ENCODE data around the gene CTBP2. TPM values are rescaled to one million over a fixed set of nuclear protein-coding genes. Genes with fewer than 3 reads are reported as not detected.
"Not testable (repeated sequence)": the region's sequence is repeated elsewhere in the genome, so short reads cannot be mapped to it uniquely, and the experiment has no call there.

The CTBP2 gene
- total and polyA plus RNA-seq, 10 donors = 6.7 to 74.4 (median 40.1) TPM

DNA sequence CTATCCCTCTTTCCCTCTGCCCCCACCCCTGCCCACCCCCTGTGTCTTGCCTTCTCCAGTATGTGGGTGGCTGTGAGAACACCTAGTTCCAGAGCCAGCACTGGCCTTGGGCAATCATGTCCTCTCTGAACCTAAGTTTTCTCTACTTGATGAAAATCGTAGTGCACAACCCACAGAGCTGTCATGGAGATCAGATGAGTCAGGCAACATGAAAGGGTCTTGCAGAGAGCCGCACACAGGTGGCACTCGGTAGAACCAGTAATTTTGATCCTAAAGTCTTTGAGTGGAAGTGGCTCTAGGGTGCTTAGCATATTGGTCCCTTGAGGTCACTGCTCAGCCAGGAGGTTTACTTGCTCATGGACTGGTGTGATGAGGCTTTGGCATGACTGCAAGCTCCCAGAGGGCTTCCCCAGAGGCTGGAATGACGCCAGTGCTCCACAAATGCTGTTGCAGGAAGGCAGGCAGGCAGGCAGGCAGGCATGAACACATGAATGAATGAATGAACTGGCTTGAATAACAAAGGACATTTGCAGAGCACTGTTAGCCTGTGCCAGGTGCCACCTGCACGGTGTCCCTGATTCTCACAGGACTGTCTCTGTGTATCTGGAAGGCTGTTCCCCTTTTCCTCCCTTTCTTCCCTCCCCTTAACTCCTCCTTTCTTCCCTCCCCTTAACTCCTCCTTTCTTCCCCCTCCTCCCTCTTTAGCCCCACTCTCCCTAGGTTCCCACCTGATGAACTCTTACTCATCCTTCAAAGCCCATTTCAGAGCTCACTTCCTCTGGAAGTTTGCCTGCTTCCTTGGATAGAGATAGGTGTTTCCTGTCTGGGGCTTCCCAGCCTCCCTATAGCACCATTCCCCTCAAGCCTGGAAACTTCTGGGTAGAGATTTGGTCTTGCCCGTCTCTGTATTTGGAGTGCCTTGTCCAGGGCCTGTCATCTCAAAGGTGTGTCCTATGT, 27.2 kb upstream of the CTBP2 start:
- Histone ChIP-seq H3K36me3 (no peaks in the 10 kb centered on the region), H3K4me1 (no peaks in the 10 kb centered on the region), H3K9me3 (peaks cover 0 to 5% (median 0%) of the 10 kb centered on the region in 8 donors), H3K4me3 (no peak overlapping the region), H3K27me3 (replicated peaks in 1 of 7) (peaks cover 0 to 38% (median 0%) of the 10 kb centered on the region in 7 donors), H3K27ac (no peak overlapping the region)
- TF ChIP-seq, protein P1, sequence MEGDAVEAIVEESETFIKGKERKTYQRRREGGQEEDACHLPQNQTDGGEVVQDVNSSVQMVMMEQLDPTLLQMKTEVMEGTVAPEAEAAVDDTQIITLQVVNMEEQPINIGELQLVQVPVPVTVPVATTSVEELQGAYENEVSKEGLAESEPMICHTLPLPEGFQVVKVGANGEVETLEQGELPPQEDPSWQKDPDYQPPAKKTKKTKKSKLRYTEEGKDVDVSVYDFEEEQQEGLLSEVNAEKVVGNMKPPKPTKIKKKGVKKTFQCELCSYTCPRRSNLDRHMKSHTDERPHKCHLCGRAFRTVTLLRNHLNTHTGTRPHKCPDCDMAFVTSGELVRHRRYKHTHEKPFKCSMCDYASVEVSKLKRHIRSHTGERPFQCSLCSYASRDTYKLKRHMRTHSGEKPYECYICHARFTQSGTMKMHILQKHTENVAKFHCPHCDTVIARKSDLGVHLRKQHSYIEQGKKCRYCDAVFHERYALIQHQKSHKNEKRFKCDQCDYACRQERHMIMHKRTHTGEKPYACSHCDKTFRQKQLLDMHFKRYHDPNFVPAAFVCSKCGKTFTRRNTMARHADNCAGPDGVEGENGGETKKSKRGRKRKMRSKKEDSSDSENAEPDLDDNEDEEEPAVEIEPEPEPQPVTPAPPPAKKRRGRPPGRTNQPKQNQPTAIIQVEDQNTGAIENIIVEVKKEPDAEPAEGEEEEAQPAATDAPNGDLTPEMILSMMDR (IDR thresholded peaks at IDR 0.05 in 8 of 11, conservative IDR thresholded peaks at IDR 0.05 in 3 of 11) = no peak
- TF ChIP-seq POLR2A (IDR thresholded peaks at IDR 0.05) = no peak
- TF ChIP-seq POLR2AphosphoS5 (IDR thresholded peaks at IDR 0.05) = no peak
- WGBS, 5 donors = 70 to 87% (median 83%) methylated on average over 6 of the region's 6 CpGs
- intact Hi-C loops (cut with DNase I; ENCODE audit: low total_unique reads) = no loop called here
- DNase-seq = peak; percentile 51

DNA sequence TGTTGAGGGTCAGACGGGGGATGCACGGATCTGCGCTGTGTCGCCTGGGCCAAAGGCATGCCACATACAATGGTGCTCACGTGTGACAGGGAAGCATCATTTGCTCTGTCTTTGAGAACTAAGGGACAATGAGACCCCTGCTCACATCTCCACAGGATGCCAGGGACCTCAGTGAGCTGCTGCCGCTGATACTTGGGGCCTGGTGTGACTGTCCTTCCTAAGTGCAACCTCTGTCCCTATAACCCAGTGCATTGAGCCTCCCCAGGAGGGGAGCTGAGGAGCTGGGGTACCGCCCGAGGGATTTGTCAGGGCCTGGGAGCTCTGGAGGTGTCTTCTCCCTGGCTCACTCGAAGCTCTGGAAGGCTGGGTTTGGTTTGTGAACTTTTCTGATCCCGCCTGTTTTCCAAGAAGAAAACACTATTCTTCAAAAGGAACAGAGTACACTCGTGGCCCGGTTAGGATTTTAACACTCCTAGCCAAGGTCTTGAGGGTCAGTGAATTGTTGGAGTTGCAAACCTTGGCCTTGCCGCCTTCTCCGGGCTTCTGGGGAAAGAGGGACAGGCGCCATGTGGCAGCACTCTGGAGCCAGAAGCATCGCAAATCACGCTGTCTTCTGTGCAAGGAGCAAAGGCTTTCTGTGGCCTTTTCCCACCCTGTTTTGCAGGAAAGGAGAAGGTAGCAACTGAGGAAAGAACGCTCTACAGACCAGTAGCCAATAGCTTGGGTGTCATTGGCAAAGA, 26.2 kb upstream of the CTBP2 start:
- WGBS, 5 donors = 86 to 89% (median 87%) methylated on average over 17 to 18 of the region's 18 CpGs
- Histone ChIP-seq H3K4me1 (no peaks in the 10 kb centered on the region), H3K4me3 (no peak overlapping the region), H3K27ac (no peak overlapping the region), H3K36me3 (no peaks in the 10 kb centered on the region), H3K27me3 (replicated peaks in 1 of 7) (peaks cover 0 to 38% (median 0%) of the 10 kb centered on the region in 7 donors), H3K9me3 (peaks cover 0 to 5% (median 0%) of the 10 kb centered on the region in 8 donors)
- TF ChIP-seq POLR2AphosphoS5 (IDR thresholded peaks at IDR 0.05) = no peak
- no peak for TF ChIP-seq POLR2A (IDR thresholded peaks at IDR 0.05)
- TF ChIP-seq, protein P1 (IDR thresholded peaks at IDR 0.05 in 8 of 11, conservative IDR thresholded peaks at IDR 0.05 in 3 of 11) = no peak
- peak; percentile 41 for DNase-seq
- intact Hi-C loops (cut with DNase I; ENCODE audit: low total_unique reads) = no loop called here

DNA sequence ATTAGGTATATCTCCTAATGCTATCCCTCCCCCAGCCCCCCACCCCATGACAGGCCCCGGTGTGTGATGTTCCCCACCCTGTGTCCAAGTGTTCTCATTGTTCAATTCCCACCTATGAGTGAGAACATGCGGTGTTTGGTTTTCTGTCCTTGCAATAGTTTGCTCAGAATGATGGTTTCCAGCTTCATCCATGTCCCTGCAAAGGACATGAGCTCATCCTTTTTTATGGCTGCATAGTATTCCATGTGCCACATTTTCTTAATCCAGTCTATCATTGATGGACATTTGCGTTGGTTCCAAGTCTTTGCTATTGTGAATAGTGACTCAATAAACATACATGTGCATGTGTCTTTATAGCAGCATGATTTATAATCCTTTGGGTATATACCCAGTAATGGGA, 18.7 kb upstream of the CTBP2 start:
- intact Hi-C loops (cut with DNase I; ENCODE audit: low total_unique reads); H3K9me3 ChIP-seq; H3K27ac ChIP-seq; DNase-seq; H3K36me3 ChIP-seq; H3K4me3 ChIP-seq; H3K4me1 ChIP-seq: not testable (repeated sequence)
- 92 to 98% (median 97%) methylated on average over 2 to 3 of the region's 3 CpGs for WGBS, 5 donors
- H3K27me3 ChIP-seq (replicated peaks in 1 of 7) = peaks cover 0 to 13% (median 0%) of the 10 kb centered on the region in 7 donors

DNA sequence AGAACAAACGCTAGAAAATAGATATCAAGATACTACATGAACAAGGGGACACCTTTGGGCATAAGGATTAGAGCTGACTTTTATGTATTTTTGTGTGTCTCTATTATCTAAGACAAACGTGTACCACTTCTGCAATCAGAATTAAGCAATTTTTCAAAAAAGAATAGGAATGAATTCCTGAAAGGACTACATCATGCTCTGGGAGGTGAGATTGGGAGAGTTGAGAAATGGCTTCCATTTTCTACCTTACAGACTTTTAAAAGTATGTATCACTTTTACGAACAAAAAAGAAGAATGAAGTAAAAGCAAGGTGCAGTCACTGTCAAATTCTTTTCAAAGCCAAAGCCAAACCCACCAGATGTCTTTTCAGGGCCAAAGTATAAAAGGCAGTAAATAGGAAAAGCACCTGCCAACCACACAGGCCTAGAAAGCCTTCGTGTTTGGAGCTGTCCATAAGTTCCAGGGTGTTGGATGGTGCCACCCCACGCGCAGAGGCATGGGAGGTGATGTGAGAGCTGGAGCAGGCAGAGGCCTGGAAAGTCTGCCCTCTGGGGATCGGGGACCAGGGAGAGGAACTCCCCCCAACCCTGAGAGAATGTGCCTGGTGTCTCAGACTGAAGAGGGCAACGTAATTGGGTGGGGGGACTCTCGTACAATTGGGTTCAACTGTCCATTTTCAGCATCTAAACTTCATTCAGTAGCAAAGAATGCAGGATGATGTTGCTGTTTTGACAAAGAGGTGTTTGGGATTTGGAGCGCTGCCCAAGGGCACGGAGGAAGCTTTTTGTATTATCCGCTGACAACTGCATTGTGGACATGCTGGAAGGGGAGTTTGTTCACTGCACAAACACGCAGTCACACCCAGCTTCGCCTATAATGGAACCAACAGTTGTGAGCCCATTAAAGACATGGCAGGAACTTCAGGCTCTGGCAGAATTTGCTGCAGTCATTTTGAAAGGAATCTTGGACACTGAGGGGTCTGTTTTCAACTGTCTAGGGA, 17.6 kb upstream of the CTBP2 start:
- peaks cover 0 to 22% (median 0%) of the 10 kb centered on the region in 7 donors for H3K27me3 ChIP-seq (replicated peaks in 1 of 7)
- no peaks in the 10 kb centered on the region for H3K36me3 ChIP-seq
- TF ChIP-seq, protein P1 (IDR thresholded peaks at IDR 0.05 in 8 of 11, conservative IDR thresholded peaks at IDR 0.05 in 3 of 11) = no peak
- TF ChIP-seq POLR2AphosphoS5 (IDR thresholded peaks at IDR 0.05) (no peak), POLR2A (IDR thresholded peaks at IDR 0.05) (no peak)
- DNase-seq = peak; percentile 34
- intact Hi-C loops (cut with DNase I; ENCODE audit: low total_unique reads) = no loop called here
- WGBS, 5 donors = 78 to 83% (median 81%) methylated on average over 14 of the region's 14 CpGs
- no peak overlapping the region for H3K4me3 ChIP-seq
- H3K4me1 ChIP-seq = no peaks in the 10 kb centered on the region
- H3K9me3 ChIP-seq = peaks cover 0 to 6% (median 0%) of the 10 kb centered on the region in 8 donors
- no peak overlapping the region for H3K27ac ChIP-seq

Data from spleen (tissue), 11 donors.